IPS-11a (cell line): Measurements from ENCODE around the gene KIAA0753.

Experiments
- H3K4me3 ChIP-seq: one replicate; pipeline ENCODE4 v1.5.1; 2013; ENCODE audit warnings: low read depth, low read length, control low read depth

Gene KIAA0753

GRCh38 chr17:6528557-6528956 is 112.0 kb downstream of the KIAA0753 start:
- H3K4me3 ChIP-seq = no peak overlapping the region
